ENCODE data around the gene CACNA2D4.

CACNA2D4 gene

DNA sequence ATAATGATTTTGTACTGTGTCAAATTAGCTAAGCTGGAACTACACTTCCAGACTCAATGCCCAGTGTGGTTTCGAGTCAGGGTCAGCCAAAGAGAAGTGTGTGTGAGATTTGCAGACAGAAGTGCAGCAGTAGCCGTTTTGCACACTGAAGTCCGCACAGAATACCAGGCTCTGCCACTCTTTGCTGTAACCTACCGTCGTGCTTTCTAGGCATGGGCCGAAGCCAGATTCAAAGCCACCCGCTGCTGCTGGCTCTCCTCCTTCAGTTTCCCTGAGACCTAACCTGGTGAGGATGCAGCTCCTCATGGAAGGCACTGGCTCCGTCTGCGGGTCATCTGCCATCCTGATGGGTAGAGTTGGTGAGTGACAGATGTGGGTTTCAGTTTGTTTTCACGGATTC lies 49.3 kb downstream of the CACNA2D4 start:
- DNase-seq = no peak

DNA sequence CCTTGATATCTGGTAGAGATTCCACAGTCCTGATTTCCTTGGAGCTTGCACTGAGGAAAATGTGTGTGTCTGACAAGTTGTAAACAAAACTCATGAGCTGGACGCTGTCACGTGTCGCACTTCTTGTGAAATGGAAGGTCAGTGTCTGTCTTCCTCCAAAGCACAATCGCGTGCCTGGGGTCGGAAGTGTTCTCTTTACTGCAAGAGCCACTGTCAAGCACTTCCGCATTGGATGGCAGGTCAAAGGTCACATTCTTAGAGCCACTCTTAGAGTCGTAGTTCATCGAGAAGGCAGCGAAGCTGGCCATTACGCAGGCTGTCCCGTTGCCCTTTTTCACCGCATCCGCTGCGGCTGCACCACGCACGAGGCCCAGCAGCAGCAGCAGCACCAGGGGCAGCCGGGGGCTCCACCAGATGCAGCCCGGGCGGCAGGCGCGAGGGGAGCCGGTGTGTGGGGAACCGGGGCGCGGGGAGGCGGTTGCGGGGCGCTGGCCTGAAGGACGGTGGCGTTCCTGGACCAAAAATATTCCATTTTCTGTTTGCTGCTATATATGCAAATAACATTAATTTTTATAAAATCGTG lies 53.1 kb downstream of the CACNA2D4 start:
- DNase-seq = no peak

DNA sequence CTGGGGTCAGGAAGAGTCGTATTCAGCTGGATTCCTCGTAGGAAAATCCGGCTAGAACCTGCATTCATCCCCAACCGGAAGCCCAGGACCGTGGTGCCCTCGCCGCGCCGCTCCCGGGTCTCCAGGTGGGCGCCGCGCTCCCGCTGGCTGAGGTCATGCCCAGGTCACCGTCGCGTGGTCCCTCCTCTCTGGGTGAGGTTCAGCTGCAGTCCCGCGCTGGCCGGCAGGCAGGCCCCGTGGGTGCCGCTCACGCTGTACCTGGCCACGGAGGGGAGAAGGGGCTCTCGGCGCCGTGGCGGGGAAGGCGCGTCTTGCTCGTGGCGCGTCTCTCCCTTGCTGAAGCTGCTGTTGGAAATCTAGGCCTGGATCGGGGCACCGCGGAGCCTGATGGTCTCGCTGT lies 53.6 kb downstream of the CACNA2D4 start:
- no peak for DNase-seq

DNA sequence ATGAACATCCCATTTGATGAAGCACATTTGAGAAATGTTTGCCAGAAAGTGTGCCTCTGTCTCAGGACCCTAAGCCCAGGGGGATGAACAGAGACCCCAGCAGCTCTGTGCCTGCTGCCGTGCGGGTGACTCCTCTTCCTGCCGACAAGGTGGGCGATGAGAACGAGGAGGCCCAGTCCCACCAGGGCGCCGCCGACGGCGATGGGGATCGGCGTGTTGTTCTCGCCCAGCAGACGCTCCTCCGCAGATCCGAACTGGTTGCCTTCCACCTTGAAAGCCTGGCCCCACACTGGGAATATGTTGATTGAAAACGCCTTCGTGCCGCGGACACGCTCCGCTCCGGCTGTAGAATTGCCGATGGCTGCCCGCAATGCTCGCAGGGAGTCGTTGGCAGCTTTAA lies 54.0 kb downstream of the CACNA2D4 start:
- no peak for DNase-seq

DNA sequence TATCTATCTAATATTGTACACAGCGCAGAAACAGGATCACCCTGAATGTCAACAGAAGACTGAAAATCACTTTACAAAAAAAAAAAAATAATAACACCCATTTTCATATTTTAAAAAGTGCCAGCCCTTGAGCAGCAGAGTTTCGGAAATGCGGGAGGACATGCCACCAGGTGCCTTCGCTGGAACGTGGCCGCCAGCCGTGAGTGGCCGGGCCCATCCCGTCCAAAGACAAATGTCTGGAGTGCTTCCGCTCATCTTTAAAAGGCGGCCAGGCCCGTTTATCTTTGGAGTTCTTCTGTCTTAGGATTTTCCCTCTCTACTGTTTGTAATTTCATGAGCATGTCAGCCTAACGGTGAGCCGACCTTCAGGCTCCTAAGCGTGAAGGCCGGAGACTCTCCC lies 54.6 kb downstream of the CACNA2D4 start:
- DNase-seq = no peak

DNA sequence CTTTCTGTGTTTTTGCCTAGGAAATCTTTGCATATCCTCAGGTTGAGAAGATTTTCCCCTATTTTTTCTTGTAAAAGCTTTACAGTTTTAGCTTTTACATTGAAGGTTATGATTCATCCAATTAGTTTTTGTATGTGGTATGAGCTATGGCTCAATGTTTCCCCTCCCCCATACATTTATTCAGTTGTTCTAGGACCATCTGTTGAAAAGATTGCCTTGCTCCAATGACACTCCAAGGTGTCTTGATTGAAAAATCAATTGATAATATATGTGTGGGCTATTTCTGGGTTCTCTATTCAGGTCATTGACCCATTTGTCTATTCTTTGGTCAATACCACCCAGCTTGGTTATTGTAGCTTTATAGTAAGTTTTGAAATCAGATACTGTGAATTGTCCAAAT lies 55.5 kb downstream of the CACNA2D4 start:
- DNase-seq = no peak

DNA sequence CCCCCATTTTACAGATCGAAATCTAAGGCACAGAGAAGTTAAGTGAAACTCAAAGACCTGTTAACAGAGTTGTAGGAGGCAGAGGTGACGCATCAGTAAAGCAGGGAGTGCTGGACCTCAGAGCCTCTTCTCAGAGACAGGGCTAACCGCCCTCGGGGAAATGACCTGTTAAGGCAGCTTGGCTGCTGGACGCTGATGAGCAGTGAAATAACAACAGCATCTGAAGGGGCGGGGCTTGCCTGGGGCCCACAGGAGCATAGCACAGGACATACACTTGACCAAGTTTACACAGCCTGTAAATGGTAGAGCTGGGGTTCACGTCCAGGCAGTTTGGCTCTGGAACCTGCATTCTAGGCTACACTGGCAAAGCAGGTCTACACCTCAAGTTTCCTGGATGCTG lies 58.8 kb downstream of the CACNA2D4 start:
- DNase-seq = no peak

DNA sequence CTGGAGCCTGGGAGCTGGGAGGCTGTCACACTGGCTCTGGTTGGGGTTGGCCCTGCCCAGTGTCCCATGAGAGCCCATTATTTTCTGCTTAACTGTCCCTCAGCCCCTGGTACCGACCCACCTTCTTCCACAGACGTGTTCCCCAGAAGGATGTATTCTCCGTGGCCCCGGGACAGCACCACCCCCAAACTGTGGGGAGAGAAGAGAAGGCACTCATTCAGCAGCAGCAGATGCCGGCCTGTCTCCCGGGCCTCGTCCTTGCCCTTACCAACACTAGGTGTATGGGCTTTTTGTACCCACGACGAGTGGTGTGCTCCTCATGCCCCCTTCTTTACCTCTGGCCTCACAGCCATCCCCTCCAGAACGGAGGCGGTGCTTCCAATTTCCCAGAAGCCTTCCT lies 60.0 kb downstream of the CACNA2D4 start:
- no peak for DNase-seq

DNA sequence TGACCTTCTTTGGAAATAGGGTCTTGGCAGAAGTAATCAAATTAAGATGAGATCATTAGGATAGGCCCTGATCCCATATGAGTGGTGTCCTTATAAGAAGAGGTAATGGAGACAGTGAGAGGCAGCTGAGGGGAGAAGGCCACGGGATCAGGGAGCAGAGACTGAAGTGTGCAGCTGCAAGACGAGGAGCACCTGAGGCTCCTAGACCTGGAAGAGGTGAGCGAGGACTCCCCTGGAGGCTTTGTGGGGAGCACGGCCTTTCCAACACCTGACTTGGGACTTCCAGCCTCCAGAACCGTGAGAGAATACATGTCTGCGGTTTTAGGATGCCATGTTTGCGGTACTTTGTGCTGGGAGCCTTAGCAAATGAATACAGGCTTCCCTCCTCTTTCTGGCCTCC lies 60.6 kb downstream of the CACNA2D4 start:
- DNase-seq = no peak

DNA sequence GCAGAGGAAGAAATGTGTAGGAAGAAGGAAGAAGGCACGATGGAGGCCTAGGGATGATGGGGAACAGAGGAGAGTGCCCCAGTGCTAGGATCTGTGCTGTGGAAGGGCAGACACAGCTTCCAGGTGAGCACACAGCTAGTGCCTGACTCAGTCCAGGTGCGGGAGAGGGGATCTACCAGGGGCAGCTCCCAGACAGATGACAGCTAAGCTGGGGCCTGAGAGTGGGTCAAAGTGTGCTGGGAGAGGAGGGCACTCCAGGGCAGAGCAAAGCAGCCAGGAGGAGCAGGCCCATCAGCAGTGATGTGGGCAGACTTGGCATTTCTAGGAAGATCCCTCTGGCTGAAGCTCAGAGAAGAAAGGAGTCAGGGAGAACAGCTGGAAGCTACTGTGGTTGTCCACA lies 61.4 kb downstream of the CACNA2D4 start:
- DNase-seq = no peak

DNA sequence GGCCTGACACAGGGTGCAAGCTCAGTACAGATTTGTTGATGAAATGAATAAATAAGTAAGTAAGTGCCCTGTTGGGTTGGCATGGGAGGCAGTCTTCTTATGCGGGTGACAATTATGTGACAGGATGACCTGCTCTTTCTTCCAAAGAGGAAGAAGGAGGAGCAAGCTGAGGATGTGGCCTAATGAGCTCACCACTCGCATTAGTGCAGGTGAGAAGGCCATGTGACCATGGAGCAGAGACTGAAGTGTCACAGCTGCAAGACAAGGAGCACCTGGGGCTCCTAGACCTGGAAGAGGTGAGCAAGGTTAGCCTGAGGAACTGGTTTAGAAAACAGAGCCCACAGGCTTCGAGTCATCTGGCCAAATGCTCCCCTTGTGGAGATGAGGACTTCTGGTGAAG lies 63.2 kb downstream of the CACNA2D4 start:
- no peak for DNase-seq

DNA sequence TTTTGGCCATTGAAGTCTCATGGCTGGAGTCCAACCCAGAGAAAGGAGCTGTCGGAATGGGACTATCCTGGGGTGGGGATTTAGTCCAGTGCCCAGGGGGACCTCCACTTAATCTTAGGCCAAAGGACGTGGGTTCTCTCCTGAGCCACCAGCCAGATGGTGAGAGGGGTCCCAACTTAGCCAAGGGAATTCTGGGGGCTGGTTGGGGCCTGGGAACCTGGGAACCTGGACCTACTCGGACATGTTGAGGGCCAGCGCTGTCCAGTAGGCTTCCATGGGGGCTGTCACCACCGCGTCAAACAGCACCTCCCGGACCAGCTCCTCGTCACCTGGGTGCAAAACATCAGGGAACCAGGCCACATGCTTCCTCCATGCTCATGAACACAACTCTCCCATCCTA lies 64.7 kb downstream of the CACNA2D4 start:
- no peak for DNase-seq

DNA sequence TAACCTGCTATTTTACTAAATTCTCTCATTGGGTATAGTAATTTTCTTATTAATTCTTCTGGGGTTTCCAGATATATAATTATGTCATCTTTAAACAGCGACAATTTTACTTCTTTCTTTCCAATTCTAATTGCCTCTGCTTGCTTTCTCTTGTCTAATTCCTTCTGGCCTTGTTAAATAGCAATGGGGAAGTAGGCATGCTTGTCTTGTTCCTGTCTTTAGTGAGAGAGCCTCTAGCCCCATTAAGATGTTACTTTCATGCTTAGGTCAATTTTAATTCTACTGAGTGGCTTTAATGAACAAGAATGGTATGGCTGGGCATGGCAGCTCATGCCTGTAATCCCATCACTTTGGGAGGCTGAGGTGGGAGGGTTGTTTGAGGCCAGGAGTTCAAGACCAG lies 66.4 kb downstream of the CACNA2D4 start:
- DNase-seq = no peak

DNA sequence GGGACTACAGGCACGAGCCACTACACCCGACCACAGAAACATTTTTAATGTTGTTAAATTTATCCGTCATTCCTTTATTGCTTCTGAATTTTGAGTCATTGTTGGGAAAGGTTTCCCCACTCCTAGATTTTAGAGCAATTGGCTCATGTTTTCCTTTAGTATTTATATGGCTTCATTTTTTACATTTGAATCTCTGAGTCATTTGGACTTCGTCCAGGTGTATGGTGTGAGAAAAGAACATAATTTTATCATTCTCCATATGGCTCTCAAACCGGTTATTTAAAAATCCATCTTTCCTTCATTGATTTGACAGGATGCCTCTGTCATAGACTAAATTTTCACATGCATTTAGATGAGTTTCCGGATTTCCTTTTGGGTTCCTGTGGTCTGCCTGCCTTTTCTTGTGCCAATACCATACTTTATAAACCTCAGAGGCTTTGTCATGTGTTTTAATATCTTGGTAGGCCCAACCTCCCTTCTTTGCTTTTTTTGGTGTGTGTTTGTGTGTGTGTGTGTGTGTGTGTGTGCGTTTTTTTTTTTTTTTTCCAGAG lies 67.2 kb downstream of the CACNA2D4 start:
- no peak for DNase-seq

DNA sequence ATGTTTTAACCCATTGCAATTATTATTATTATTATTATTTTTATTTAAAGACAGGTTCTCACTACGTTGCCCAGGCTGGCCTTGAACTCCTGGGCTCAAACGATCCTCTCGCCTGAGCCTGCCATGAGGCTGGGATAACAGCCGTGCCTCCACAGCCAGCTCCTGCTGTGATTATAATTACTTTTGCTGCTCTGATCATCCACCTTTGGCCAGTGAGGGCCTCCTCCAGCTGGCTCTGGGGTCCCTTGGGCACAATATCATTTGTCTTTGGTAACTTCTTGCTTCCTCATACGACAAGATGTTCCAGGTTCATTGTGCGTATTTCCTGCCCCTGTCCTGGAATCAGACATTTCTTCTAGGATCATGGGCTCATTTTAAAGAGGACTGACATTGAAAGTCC lies 69.7 kb downstream of the CACNA2D4 start:
- no peak for DNase-seq

DNA sequence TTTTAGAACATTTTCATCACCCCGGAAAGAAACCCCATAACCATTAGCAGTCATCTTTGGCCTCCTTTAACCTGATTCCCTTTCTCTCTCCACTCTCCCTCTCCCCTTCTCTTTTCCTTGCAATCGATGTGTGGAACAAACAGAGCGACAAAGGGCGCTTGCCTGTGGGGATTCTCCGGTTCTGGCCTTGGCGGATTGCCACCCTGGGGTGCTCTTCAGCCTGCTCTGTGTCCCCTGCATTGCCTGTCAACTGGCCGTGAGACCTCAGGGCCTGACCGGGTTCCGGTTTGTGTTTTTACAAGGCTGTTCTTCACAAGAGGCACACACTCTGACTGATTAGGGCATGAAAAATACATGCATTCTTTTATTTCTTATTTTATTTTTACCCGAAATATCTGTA lies 70.3 kb downstream of the CACNA2D4 start:
- DNase-seq = no peak

DNA sequence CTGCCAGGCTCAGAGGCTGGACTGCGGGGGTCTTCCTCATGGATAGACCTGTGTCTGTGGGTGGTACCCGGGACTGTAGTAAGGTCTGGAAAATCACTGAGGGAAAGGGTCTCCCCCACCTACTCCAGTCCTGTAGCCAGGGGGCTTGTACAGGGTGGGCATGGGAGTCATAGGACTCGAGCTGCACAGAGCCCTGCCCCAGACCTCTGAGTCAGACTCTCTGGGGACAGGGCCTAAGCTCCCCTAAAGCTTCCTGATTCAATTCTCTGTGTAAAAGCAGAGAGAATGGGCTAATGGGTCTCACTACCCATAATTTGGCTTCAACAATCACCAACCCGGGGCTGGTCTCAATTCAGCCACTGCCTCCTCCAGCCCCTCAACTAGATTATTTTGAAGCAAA lies 71.0 kb downstream of the CACNA2D4 start:
- no peak for DNase-seq

DNA sequence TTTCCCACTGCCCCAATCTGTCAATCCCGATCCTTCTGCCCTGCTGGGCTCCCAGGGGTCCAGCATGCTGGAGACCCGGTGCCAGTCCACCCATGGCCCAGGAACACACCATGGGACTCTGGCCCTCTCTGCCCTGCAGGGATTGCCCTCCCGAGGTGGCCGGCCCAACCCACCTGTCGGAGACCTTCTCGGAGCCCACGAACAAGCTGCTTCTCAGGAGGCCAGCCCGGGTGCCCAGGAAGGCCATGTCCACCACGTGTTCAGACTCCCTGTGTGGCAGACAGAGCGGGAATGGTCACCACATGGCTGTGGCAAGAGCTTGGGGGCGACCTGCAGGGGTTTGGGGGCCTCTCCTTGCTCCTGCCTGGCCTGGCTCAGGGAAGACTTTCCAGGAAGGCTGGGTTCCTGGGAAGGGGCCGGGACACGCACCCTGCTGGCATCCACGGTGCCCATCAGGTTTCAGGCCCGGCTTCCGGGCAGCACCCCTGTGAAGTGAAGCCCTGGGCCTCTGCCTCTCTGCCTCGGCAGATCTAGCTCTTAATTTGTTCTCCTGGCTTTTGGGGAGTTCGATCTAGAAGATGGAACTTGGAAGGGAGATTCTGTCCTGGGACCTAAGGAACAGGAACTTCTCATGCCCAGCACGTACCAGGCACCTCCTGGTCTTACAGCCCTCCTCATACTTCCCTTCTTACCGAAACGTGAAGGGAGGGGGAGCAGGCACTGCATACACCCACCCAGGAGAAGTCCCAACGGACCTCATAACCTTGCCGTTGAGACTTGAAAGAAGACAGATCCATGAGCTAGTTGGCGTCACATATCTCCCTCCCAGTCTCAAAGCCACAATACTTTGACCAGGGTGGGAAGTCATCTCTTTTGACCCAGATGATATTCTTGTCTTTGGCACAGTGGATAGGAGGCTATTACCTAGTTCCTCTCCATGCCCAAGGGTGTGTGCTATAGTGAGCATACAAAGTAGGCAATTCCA lies 71.7 kb downstream of the CACNA2D4 start:
- DNase-seq = no peak

DNA sequence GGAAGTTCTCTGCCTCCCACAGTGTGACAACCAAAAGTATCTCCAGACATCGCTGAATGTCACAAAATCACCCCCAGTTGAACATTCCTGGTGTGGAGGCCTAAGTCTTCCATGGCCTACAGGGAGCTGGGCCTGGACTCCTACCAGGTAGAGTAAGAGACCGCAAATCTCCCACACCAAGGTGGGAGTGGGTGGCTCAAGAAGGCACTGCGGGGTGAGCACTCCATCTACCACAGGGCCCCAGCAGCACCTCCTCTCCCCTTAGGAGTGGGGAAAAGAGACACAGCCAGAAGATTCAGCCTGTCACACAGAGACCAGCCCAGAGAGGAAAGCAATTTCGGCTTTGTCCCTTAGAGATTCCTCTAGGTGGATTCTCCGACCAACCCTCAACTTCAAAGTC lies 72.6 kb downstream of the CACNA2D4 start:
- no peak for DNase-seq

DNA sequence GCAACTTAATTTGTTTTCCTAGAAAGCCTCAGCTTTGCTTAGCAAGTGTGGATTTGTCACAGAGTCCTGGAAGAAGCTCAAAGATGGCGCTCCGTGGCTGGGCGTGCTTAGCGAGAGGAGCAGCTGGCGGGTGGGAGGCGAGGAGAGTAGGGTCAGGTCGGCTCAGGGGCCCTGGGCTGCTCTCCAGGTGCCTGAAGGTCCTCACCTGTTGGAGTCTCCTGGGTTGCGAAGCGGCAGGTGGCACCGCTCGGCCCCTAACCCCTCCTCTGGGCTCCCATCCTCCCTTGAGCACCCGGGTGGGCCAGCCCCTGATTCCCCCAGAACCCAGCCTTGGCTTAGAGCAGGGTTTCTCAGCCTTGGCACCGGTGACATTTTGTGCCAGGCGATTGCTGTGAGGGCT lies 73.0 kb downstream of the CACNA2D4 start:
- no peak for DNase-seq

DNA sequence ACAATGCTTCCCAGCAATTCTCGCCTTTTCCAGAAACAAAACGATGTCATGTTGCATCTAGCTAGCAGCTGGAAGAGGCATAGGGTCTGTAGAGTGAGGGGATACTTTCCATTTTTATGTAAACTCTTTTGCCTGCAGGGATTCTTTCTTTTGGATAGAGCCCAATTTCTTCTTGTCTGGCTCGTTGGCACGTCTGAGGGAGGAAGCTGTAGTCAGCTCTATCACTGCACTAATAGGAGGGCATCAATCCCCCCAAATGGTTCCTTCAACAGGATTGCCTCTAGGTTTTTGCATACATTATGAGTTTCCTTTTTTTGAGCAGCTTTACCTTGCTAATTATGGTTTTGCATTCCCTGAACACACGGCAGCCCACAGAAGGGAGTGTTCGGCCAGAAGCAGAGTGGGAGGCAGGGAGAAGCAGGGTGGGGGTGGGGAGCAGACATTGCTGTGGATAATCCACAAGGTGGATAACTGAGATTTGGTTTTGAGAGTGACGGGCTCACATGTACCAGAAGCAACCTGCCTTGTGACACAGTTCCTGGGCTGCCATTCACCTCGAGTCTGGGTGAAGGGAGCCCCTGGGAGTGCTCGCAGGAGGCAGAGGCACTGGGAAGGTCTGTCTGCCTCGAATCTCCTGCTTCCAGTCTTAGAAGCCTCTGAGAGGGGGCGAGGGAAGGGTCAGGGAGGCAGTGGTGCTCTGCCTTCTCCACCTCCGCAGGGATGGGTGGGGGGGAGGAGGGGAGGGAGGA lies 73.6 kb downstream of the CACNA2D4 start:
- no peak for DNase-seq

DNA sequence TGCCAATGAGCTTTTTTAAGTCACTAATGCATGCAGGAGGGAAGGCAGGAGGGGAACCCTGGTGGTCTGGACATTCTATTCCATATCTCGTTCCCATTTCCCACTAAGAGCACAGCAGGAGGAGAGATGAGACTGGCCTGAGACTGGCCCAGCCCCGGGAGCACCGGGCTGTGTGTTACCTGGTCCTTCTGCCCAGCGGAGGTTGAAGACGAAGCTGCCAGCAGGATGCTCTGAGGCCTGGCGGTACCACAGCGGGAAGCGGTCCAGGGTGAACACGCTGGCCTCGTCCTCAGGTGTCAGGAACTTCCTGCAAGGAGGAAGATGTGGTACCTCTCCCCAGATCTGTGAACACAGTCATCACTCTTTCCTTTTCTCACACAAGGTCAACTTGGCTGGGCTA lies 74.2 kb downstream of the CACNA2D4 start:
- no peak for DNase-seq

DNA sequence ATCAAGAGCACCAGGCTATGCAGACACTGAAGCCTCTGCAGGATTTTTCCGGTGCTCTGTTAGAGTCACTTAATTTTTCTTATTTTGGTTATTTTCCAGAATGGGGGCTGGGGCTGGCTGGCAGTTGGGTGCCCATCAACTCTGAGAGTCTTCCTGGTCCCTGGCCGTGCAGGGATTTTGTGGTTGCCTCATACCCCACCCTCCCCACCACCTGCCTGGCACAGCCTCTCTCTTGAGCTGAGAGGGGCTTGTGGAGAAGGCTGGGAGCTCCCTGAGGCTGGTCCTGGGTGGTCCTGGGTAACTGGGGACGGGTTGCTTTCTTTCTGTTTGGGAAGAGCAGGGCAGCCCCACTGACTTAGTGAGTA lies 74.8 kb downstream of the CACNA2D4 start:
- DNase-seq = no peak

Data from NCI-H2227 treated with DMSO at 0.1 percent for 48 hours (cell line).